ENCODE data around the gene FAM227B.

DNA sequence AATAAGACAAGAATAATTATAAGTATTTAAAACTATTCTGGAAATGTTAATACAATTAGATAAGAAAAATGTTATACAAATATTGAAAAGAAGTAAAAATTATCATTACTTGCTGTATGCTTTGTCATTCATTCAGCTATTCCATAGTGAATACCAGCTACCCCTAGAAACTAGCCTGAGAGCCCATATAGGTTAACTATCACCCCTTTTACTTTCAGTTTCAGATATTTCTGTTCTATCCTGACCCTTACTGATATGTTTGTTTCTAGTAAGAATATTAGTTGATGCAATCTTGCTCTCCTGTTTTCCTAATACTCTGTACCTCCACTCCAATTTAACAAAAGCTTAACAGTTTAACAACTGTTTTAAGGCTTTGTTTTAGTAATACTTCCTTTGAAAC, 31.6 kb downstream of the FAM227B start:
- TF ChIP-seq CTCF (conservative IDR thresholded peaks at IDR 0.05 in 1 of 2, IDR thresholded peaks at IDR 0.05 in 1 of 2; ENCODE audit: low read depth in 1 of 2, low read length in 2 of 2) (no peak), EZH2 (IDR thresholded peaks at IDR 0.05; ENCODE audit: low read length, missing control alignments) (no peak)
